Measurements from ENCODE around the gene DNAH1.

Gene DNAH1

GRCh38 chr3:52357151-52358080 is 41.3 kb downstream of the DNAH1 start:
- DNase-seq (ENCODE audit: low read depth in 2 of 2) = no peak

- DNase-seq (ENCODE audit: low read depth in 2 of 2) = no peak
These were observed 42.3 kb downstream of the DNAH1 start for GRCh38 chr3:52358362-52358940.

- no peak for DNase-seq (ENCODE audit: low read depth in 2 of 2)
These were observed 43.2 kb downstream of the DNAH1 start for GRCh38 chr3:52359116-52359855.

- DNase-seq (ENCODE audit: low read depth in 2 of 2) = no peak
These were observed 44.9 kb downstream of the DNAH1 start for GRCh38 chr3:52361011-52361410.

- DNase-seq (ENCODE audit: low read depth in 2 of 2) = no peak
These were observed 45.3 kb downstream of the DNAH1 start for GRCh38 chr3:52361454-52361853.

- DNase-seq (ENCODE audit: low read depth in 2 of 2) = no peak
These were observed 45.8 kb downstream of the DNAH1 start for GRCh38 chr3:52361898-52362297.

- no peak for DNase-seq (ENCODE audit: low read depth in 2 of 2)
These were observed 48.4 kb downstream of the DNAH1 start for GRCh38 chr3:52364322-52365035.

- no peak for DNase-seq (ENCODE audit: low read depth in 2 of 2)
These were observed 50.4 kb downstream of the DNAH1 start for GRCh38 chr3:52366527-52366926.

- no peak for DNase-seq (ENCODE audit: low read depth in 2 of 2)
These were observed 52.1 kb downstream of the DNAH1 start for GRCh38 chr3:52367891-52368880.

GRCh38 chr3:52370531-52370930 is 54.4 kb downstream of the DNAH1 start:
- DNase-seq (ENCODE audit: low read depth in 2 of 2) = no peak

GRCh38 chr3:52372822-52373504 is 56.8 kb downstream of the DNAH1 start:
- DNase-seq (ENCODE audit: low read depth in 2 of 2) = no peak

GRCh38 chr3:52373676-52374075 is 57.6 kb downstream of the DNAH1 start:
- DNase-seq (ENCODE audit: low read depth in 2 of 2) = no peak

- no peak for DNase-seq (ENCODE audit: low read depth in 2 of 2)
These were observed 58.1 kb downstream of the DNAH1 start for GRCh38 chr3:52374173-52374572.

GRCh38 chr3:52379610-52380009 is 63.5 kb downstream of the DNAH1 start:
- DNase-seq (ENCODE audit: low read depth in 2 of 2) = no peak

- no peak for DNase-seq (ENCODE audit: low read depth in 2 of 2)
These were observed 63.9 kb downstream of the DNAH1 start for GRCh38 chr3:52380023-52380422.

- DNase-seq (ENCODE audit: low read depth in 2 of 2) = no peak
These were observed 65.5 kb downstream of the DNAH1 start for GRCh38 chr3:52381623-52382022.

- no peak for DNase-seq (ENCODE audit: low read depth in 2 of 2)
These were observed 67.3 kb downstream of the DNAH1 start for GRCh38 chr3:52383446-52383845.

GRCh38 chr3:52384019-52384761 is 68.1 kb downstream of the DNAH1 start:
- DNase-seq (ENCODE audit: low read depth in 2 of 2) = no peak

- peak in 1 of 2 experiments; percentile 16 for DNase-seq (ENCODE audit: low read depth in 2 of 2)
These were observed 69.0 kb downstream of the DNAH1 start for GRCh38 chr3:52385157-52385556.

Data from stimulated activated CD4-positive, alpha-beta T cell treated with anti-CD3 and anti-CD28 coated beads, Interleukin-12 subunit alpha, Interleukin-12 subunit beta, amount 100 ng/mL, for 24 hours (primary cell).